Ectodermal cell (in vitro differentiated cells): Measurements from ENCODE around the gene DAZAP2.
A peak's percentile ranks its signal among the peaks of the same experiment; 100 is the strongest.
"Not testable (repeated sequence)": the region's sequence is repeated elsewhere in the genome, so short reads cannot be mapped to it uniquely, and the experiment has no call there.

Source experiments
- H3K27ac ChIP-seq: 2 replicates; pipeline ENCODE4 v1.7.0; 2013; ENCODE audit warnings: mild to moderate bottlenecking, low read depth, low read length; ENCODE audit not compliant: insufficient read depth, poor library complexity, severe bottlenecking
- H3K27me3 ChIP-seq: 2 replicates; pipeline ENCODE4 v1.7.0; 2013; ENCODE audit warnings: mild to moderate bottlenecking, low read length; ENCODE audit not compliant: insufficient read depth, control insufficient read depth, poor library complexity, severe bottlenecking
- H3K36me3 ChIP-seq: one replicate; pipeline ENCODE4 v1.7.0; 2013; ENCODE audit warnings: low read length; ENCODE audit not compliant: control insufficient read depth, insufficient read depth
- H3K4me1 ChIP-seq: one replicate; pipeline ENCODE4 v1.7.0; 2013; ENCODE audit warnings: low read length; ENCODE audit not compliant: control insufficient read depth, insufficient read depth
- H3K4me3 ChIP-seq: 2 replicates; pipeline ENCODE4 v1.7.0; 2013; ENCODE audit warnings: low read depth, low read length, control low read depth; ENCODE audit not compliant: insufficient read depth
- H3K9me3 ChIP-seq: 2 replicates; pipeline ENCODE4 v1.7.0; 2013; ENCODE audit warnings: mild to moderate bottlenecking, low read length, moderate library complexity; ENCODE audit not compliant: control insufficient read depth
- WGBS, 2 experiments: methylation state at CpG; one replicate each; pipeline ENCODE4 v1.1.7; 2013; ENCODE audit warnings: missing lambda C conversion rate in 2 of 2; 5-methylcytosine and 5-hydroxymethylcytosine counted together

Gene DAZAP2

GRCh38 chr12:51246254-51246853 is 7.7 kb downstream of the DAZAP2 start:
- Histone ChIP-seq H3K27ac (no peak overlapping the region), H3K36me3 (peaks cover 14% of the 10 kb centered on the region)
- 82 to 90% methylated on average over 7 of the region's 7 CpGs for WGBS, 2 experiments

GRCh38 chr12:51247523-51248206 is 9.0 kb downstream of the DAZAP2 start:
- Histone ChIP-seq H3K4me1 (peaks cover 8% of the 10 kb centered on the region), H3K36me3 (peaks cover 3% of the 10 kb centered on the region), H3K27ac (no peak overlapping the region), H3K4me3 (no peak overlapping the region), H3K9me3 (no peaks in the 10 kb centered on the region), H3K27me3 (no peaks in the 10 kb centered on the region)
- 59 to 66% methylated on average over 14 of the region's 14 CpGs for WGBS, 2 experiments

More at GRCh38 chr12:51246254-51246853, 7.7 kb downstream of the DAZAP2 start:
- no peaks in the 10 kb centered on the region for H3K27me3 ChIP-seq
- H3K9me3 ChIP-seq = no peaks in the 10 kb centered on the region
- H3K4me1 ChIP-seq = peaks cover 8% of the 10 kb centered on the region
- no peak overlapping the region for H3K4me3 ChIP-seq

GRCh38 chr12:51253276-51253675 is 14.7 kb downstream of the DAZAP2 start:
- no peak overlapping the region for H3K4me3 ChIP-seq
- no peaks in the 10 kb centered on the region for H3K27me3 ChIP-seq
- no peak overlapping the region for H3K27ac ChIP-seq
- no peaks in the 10 kb centered on the region for H3K36me3 ChIP-seq
- 100% methylated on average over 1 of the region's 1 CpG for WGBS, 2 experiments
- H3K9me3 ChIP-seq = no peaks in the 10 kb centered on the region
- H3K4me1 ChIP-seq = no peaks in the 10 kb centered on the region

GRCh38 chr12:51254536-51254935 is 15.9 kb downstream of the DAZAP2 start:
- 95 to 98% methylated on average over 4 of the region's 4 CpGs for WGBS, 2 experiments
- Histone ChIP-seq H3K9me3 (no peaks in the 10 kb centered on the region), H3K27ac (no peak overlapping the region), H3K4me1 (no peaks in the 10 kb centered on the region), H3K36me3 (no peaks in the 10 kb centered on the region), H3K27me3 (no peaks in the 10 kb centered on the region), H3K4me3 (no peak overlapping the region)

GRCh38 chr12:51259600-51259999 is 21.0 kb downstream of the DAZAP2 start:
- H3K36me3 ChIP-seq, H3K9me3 ChIP-seq, H3K27ac ChIP-seq, H3K4me3 ChIP-seq, H3K27me3 ChIP-seq, H3K4me1 ChIP-seq: not testable (repeated sequence)
- WGBS, 2 experiments = 84 to 92% methylated on average over 1 of the region's 1 CpG

GRCh38 chr12:51262758-51263177 is 24.1 kb downstream of the DAZAP2 start:
- Histone ChIP-seq H3K36me3 (no peaks in the 10 kb centered on the region), H3K27ac (no peak overlapping the region), H3K9me3 (no peaks in the 10 kb centered on the region), H3K4me3 (no peak overlapping the region), H3K4me1 (no peaks in the 10 kb centered on the region), H3K27me3 (no peaks in the 10 kb centered on the region)
- 68% methylated on average over 7 of the region's 7 CpGs for WGBS, 2 experiments

- Histone ChIP-seq H3K27me3 (no peaks in the 10 kb centered on the region), H3K36me3 (no peaks in the 10 kb centered on the region), H3K4me3 (no peak overlapping the region), H3K4me1 (no peaks in the 10 kb centered on the region), H3K9me3 (no peaks in the 10 kb centered on the region), H3K27ac (no peak overlapping the region)
- 91 to 97% methylated on average over 3 of the region's 3 CpGs for WGBS, 2 experiments
Observed at GRCh38 chr12:51263341-51263740, 24.7 kb downstream of the DAZAP2 start.

- no peak overlapping the region for H3K4me3 ChIP-seq
- no peaks in the 10 kb centered on the region for H3K36me3 ChIP-seq
- peaks cover 1% of the 10 kb centered on the region for H3K27me3 ChIP-seq
- H3K9me3 ChIP-seq = no peaks in the 10 kb centered on the region
- WGBS, 2 experiments = 93 to 95% methylated on average over 5 of the region's 5 CpGs
- H3K4me1 ChIP-seq = no peaks in the 10 kb centered on the region
- H3K27ac ChIP-seq = no peak overlapping the region
Observed at GRCh38 chr12:51264297-51264696, 25.7 kb downstream of the DAZAP2 start.

- Histone ChIP-seq H3K4me3 (no peak overlapping the region), H3K4me1 (no peaks in the 10 kb centered on the region), H3K27me3 (peaks cover 8% of the 10 kb centered on the region), H3K9me3 (no peaks in the 10 kb centered on the region), H3K27ac (no peak overlapping the region), H3K36me3 (no peaks in the 10 kb centered on the region)
Observed at GRCh38 chr12:51265024-51265423, 26.4 kb downstream of the DAZAP2 start.

GRCh38 chr12:51269174-51270066 is 30.8 kb downstream of the DAZAP2 start:
- WGBS, 2 experiments = 8% methylated on average over 59 of the region's 59 CpGs
- Histone ChIP-seq H3K4me3 (peak overlapping the region; percentile 53), H3K4me1 (no peaks in the 10 kb centered on the region), H3K36me3 (no peaks in the 10 kb centered on the region), H3K27me3 (peaks cover 30% of the 10 kb centered on the region), H3K27ac (no peak overlapping the region), H3K9me3 (no peaks in the 10 kb centered on the region)
